GM10266 (cell line): ENCODE data around the gene CYP24A1.

Experiments used
- DNase-seq: peaks from one replicate; pipeline ENCODE4 v3.0.0; 2012; ENCODE audit errors: extremely low spot score
- TF ChIP-seq, protein P1 (sequence below): IDR thresholded peaks from 2 replicates; pipeline ENCODE4 v1.5.1; 2012; ENCODE audit warnings: mild to moderate bottlenecking, low read depth; ENCODE audit not compliant: control insufficient read depth, insufficient read depth; ENCODE audit errors: missing control alignments

The CYP24A1 gene

DNA sequence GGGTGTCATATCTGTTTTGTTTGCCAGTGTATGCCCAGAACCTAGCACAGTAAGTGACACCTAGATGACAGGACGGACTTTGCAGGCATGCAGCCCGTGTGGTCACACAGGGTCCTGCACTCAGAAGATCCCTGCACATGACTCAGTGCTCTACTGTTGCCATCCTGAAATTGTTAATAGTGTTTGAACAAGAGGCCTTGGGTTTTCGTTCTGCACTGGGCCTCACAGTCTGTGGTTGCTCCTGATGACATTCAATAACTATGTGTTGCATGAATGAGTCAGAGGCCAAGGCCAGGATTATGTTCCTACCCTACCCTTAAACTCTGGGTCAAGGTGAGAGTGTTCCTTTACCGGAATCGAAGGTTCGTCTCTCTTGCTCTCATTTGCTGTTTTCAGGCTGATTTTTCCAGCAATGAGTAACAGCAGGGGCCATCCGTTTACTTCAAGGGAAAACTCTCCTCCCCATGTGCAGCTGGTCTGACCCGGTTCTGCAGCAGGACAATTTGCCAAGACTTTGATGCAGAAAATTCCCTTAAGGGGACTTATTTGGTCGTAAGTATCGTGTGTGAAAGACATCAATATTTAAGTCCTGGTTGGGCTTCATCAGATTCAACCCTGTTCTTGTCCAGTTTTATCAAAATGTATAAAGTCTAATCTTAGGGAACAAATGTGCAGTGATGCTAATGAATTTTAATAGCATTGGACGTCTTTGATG is 21.1 kb upstream of the CYP24A1 start:
- TF ChIP-seq, protein P1, sequence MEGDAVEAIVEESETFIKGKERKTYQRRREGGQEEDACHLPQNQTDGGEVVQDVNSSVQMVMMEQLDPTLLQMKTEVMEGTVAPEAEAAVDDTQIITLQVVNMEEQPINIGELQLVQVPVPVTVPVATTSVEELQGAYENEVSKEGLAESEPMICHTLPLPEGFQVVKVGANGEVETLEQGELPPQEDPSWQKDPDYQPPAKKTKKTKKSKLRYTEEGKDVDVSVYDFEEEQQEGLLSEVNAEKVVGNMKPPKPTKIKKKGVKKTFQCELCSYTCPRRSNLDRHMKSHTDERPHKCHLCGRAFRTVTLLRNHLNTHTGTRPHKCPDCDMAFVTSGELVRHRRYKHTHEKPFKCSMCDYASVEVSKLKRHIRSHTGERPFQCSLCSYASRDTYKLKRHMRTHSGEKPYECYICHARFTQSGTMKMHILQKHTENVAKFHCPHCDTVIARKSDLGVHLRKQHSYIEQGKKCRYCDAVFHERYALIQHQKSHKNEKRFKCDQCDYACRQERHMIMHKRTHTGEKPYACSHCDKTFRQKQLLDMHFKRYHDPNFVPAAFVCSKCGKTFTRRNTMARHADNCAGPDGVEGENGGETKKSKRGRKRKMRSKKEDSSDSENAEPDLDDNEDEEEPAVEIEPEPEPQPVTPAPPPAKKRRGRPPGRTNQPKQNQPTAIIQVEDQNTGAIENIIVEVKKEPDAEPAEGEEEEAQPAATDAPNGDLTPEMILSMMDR, result no peak
- no peak for DNase-seq

DNA sequence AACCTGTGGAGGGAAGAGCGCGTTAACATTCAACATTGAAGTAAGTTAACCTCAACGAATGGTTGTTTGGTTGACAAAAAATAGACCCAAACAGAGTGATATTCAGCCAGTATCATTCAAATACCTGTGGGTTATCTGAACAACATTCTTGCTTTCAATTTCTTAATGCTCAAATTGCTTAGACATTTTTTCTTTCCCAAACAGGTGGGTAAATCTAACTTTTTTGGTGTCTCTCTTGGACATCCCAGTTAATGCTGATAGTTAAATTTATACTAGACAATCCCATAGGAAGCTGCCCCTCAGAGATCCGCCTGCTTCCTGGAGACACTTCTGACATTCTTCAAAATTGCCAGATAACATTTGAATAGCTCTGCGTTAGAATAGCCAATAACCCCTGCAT is 20.0 kb upstream of the CYP24A1 start:
- TF ChIP-seq, protein P1, result no peak
- DNase-seq, result no peak

DNA sequence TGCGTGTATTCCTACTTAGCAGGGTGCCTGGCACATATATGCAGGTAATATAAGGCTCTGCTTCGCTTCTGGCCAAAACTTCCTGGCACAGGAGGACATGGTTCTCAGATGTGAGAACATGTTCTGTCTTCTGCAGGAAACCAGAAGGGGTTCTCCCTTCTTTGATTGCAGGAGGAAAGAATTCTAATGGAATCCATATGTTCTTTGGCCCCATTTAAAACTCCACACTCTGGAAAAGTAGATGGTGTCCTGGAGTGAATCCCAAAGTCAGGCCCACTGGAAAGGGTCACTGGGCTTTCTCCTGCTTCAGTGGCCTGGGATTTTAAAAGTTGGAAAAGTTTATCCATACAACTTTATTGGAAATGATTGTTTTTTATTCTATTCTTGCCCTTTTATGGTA is 16.4 kb upstream of the CYP24A1 start:
- DNase-seq, result no peak
- TF ChIP-seq, protein P1, result no peak

DNA sequence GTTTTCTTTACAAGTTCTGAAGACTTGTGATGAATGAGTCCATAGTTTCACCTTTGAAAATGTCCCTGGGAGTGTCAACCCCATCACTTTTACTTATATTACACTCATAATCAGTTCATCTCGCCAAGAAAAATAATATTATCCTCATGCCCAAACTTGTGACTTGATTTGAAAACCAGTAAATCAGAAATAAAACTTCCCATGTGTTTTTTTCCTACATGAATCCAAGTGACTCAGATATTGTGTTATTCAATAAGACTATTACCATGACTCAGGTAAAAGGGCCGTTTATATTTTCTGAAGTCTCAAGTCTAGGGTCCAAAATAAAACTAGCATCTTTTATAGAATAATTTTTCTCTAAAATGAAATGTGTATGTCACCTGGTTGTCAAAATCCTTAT is 15.8 kb upstream of the CYP24A1 start:
- DNase-seq, result no peak
- TF ChIP-seq, protein P1, result no peak

DNA sequence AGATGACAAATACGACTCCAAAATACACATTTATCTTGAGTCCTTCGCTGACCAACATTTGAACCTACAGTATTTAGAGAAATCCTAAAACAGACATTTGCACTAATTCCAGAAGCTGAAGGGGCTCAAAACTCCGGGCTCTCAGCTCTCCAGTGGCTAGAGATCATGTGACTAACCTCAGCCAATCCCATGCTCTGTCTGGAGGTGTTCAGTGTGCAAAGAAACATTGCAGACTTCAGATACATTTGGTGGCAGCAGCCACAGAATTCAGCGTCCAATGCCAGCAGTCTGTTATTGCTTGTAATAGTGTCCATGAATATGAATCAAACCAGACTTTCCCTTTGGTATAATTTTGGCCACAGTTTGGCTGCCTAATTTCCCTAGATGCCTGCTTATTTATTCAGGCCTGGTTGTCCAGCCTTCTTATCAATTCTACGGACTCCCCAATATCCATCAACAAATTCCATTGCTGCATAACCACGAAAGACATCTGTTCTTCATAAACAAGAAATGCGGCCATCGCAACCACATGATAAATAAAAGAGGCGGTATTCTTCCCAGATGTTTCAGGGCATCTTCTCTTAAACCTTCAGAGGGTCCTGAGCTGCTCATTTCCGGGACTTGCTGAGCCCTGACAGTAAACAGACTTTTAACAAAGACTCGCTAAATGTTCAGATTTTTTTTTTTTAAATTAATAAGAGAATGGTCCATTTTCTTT is 14.5 kb upstream of the CYP24A1 start:
- no peak for DNase-seq
- TF ChIP-seq, protein P1, result no peak

DNA sequence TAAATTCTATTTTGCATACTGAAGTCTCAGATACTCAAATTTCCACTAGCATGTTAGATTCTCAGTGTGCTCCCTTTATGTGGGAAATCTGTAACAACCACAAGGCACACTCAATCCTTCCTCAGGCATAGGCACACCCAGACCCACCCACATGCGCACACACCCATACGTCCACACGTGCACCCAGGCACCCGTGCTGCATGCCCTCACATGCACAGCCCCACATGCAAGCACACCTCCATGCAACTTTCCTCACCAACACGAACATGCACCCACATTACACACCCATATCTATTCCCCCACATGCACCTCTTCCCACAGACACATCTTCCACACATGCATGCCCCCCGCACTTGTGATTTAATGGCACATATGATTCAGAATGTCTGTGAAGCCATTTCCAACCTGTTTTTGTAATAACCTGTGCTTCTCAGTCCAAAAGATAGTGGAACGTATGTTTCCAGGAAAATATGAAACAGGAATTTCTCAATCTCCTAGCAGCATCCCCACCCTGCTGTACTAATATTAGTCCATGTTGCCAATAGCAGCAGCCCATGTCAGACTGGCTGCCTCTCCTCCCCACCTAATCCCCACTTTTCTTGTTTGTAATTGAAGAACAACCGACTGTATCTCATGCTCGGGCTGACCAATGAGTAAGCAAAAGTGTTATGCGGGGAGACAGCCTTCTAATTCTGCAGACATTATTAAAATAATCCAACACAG is 11.3 kb upstream of the CYP24A1 start:
- TF ChIP-seq, protein P1, result no peak
- DNase-seq, result no peak
